A549 (cell line): ENCODE measurements around the gene DPYD. TPM values are rescaled to one million over a fixed set of nuclear protein-coding genes. Genes with fewer than 3 reads are reported as not detected.

Experiments used
- ATAC-seq, 2 experiments: fragments of 200-7000 bp in 1 of 2; fragments of >200 bp in 1 of 2; cut with Nextera tagmentation in 1 of 2; cut with Tn5 transposase in 1 of 2; 3 replicates each; pipeline versions ENCODE4 v1.8.0 to v1.9.1; 2018 to 2020; ENCODE audit warnings: mild to moderate bottlenecking in 1 of 2, moderate library complexity in 1 of 2
- CTCF ChIA-PET: fragments of 300-600 bp; sonication (Branson Sonifier 250); formaldehyde crosslinking; extraction: SDS; loops from one replicate; lab custom pipeline; 2021; ENCODE audit warnings: antibody characterized with exemption, inconsistent platforms; lab: Yijun Ruan, JAX
- POLR2A ChIA-PET: fragments of 350-600 bp; formaldehyde crosslinking; extraction: SDS; loops from one replicate; lab custom pipeline; 2021; ENCODE audit warnings: antibody characterized with exemption, inconsistent platforms; lab: Yijun Ruan, JAX
- DNase-seq, 2 experiments: peaks; one replicate each; pipeline versions ENCODE4 v3.0.0 to v3.0.0-alpha.2; 2011 to 2016; ENCODE audit warnings: low read depth in 1 of 2, low spot score in 1 of 2
- FAIRE-seq: peaks from 2 replicates; lab custom pipeline; 2011; peaks lifted over from hg19 to GRCh38; lab: Jason Lieb, UNC
- H3K27ac ChIP-seq, 2 experiments: fragments of >200 bp; sonication (Bioruptor Twin); formaldehyde crosslinking; 3 replicates each; pipeline ENCODE4 v1.5.1; 2016 to 2017
- H3K4me1 ChIP-seq: fragments of >200 bp; sonication (Bioruptor Twin); formaldehyde crosslinking; 3 replicates; pipeline ENCODE4 v1.6.1; 2016
- H3K4me2 ChIP-seq: fragments of >200 bp; sonication (Bioruptor Twin); formaldehyde crosslinking; 3 replicates; pipeline ENCODE4 v1.6.1; 2016
- H3K4me3 ChIP-seq: fragments of >200 bp; sonication (Bioruptor Twin); formaldehyde crosslinking; 3 replicates; pipeline ENCODE4 v1.5.1; 2016
- H3K9me3 ChIP-seq: fragments of >200 bp; sonication (Bioruptor Twin); formaldehyde crosslinking; 3 replicates; pipeline ENCODE4 v1.6.1; 2016
- CBX8 ChIP-seq: fragments of 200-600 bp; sonication (generic); IDR thresholded peaks from 2 replicates; pipeline ENCODE4 v1.6.1; 2016
- CEBPB ChIP-seq, 2 experiments: fragments of >200 bp in 1 of 2; sonication (Bioruptor Twin) in 1 of 2; formaldehyde crosslinking in 1 of 2; IDR thresholded peaks; 2 replicates each; pipeline ENCODE4 v1.6.1; 2012 to 2016
- CHD2 ChIP-seq: fragments of 150-350 bp; IDR thresholded peaks from 2 replicates; pipeline ENCODE4 v1.6.1; 2014; ENCODE audit warnings: low read length; ENCODE audit not compliant: partially characterized antibody
- CHD4 ChIP-seq: fragments of 200-600 bp; sonication (generic); IDR thresholded peaks from 2 replicates; pipeline ENCODE4 v1.6.1; 2016; ENCODE audit warnings: antibody characterized with exemption, mild to moderate bottlenecking, borderline replicate concordance
- EHF ChIP-seq: fragments of 250-450 bp; sonication (Bioruptor Pico); IDR thresholded peaks from 2 replicates; pipeline ENCODE4 v1.5.0; 2020; ENCODE audit warnings: mild to moderate bottlenecking
- FOSB ChIP-seq: fragments of 250-450 bp; sonication (Bioruptor Pico); IDR thresholded peaks from 2 replicates; pipeline ENCODE4 v1.5.0; 2020; ENCODE audit warnings: mild to moderate bottlenecking, moderate library complexity
- GATA3 ChIP-seq: IDR thresholded peaks from 2 replicates; pipeline ENCODE4 v1.6.1; 2012; ENCODE audit warnings: borderline replicate concordance
- HDAC2 ChIP-seq: fragments of 200-600 bp; sonication (generic); IDR thresholded peaks from 2 replicates; pipeline ENCODE4 v1.6.1; 2016
- HEYL ChIP-seq: fragments of 250-450 bp; sonication (Bioruptor Pico); IDR thresholded peaks from 2 replicates; pipeline ENCODE4 v1.8.0; 2021; ENCODE audit warnings: mild to moderate bottlenecking, moderate library complexity
- HOXB13 ChIP-seq: fragments of 250-450 bp; sonication (Bioruptor Pico); IDR thresholded peaks from 2 replicates; pipeline ENCODE4 v1.5.0; 2020; ENCODE audit warnings: low read depth, mild to moderate bottlenecking, moderate library complexity
- JUN ChIP-seq, 2 experiments: fragments of >200 bp; sonication (Bioruptor Twin); formaldehyde crosslinking; IDR thresholded peaks; 2 replicates in 1 of 2; 3 replicates in 1 of 2; pipeline ENCODE4 v1.6.1; 2016 to 2017
- JUNB ChIP-seq: fragments of >200 bp; sonication (Bioruptor Twin); formaldehyde crosslinking; IDR thresholded peaks from 2 replicates; pipeline ENCODE4 v1.6.1; 2016
- MAFK ChIP-seq: fragments of 450-650 bp; IDR thresholded peaks from 2 replicates; pipeline ENCODE4 v1.6.1; 2014; ENCODE audit not compliant: partially characterized antibody
- MAX ChIP-seq: IDR thresholded peaks from 2 replicates; pipeline ENCODE4 v1.6.1; 2012
- MYC ChIP-seq: IDR thresholded peaks from 2 replicates; pipeline ENCODE4 v1.6.1; 2012; ENCODE audit warnings: mild to moderate bottlenecking, inconsistent platforms, low read length, improper control_type of control experiment, borderline replicate concordance
- NFE2L2 ChIP-seq: fragments of 150-350 bp; conservative IDR thresholded peaks from 2 replicates; pipeline ENCODE4 v1.6.1; 2014; ENCODE audit warnings: low read length
- NR3C1 ChIP-seq: fragments of >200 bp; sonication (Bioruptor Twin); formaldehyde crosslinking; IDR thresholded peaks from 3 replicates; pipeline ENCODE4 v1.6.1; 2017
- POLR2A ChIP-seq: IDR thresholded peaks from 2 replicates; pipeline ENCODE4 v1.6.1; 2012; ENCODE audit warnings: mild to moderate bottlenecking, low read length
- POLR2AphosphoS2 ChIP-seq: conservative IDR thresholded peaks from 2 replicates; pipeline ENCODE4 v1.6.1; 2012; ENCODE audit warnings: low read length, improper control_type of control experiment, inconsistent platforms
- RCOR1 ChIP-seq: fragments of 150-350 bp; IDR thresholded peaks from 2 replicates; pipeline ENCODE4 v1.6.1; 2014; ENCODE audit warnings: antibody characterized with exemption, low read length, low read depth
- RFX5 ChIP-seq: fragments of 450-650 bp; IDR thresholded peaks from 2 replicates; pipeline ENCODE4 v1.7.1; 2014; ENCODE audit warnings: antibody characterized with exemption, mild to moderate bottlenecking, moderate library complexity
- SMC3 ChIP-seq: fragments of >200 bp; sonication (Bioruptor Twin); formaldehyde crosslinking; IDR thresholded peaks from 3 replicates; pipeline ENCODE4 v1.6.1; 2018; ENCODE audit warnings: inconsistent platforms
- TFCP2L1 ChIP-seq: fragments of 250-450 bp; sonication (Bioruptor Pico); IDR thresholded peaks from 2 replicates; pipeline ENCODE4 v1.5.0; 2021; ENCODE audit warnings: mild to moderate bottlenecking
- TP53 ChIP-seq: fragments of 250-450 bp; sonication (Bioruptor Pico); IDR thresholded peaks from 2 replicates; pipeline ENCODE4 v1.5.0; 2021; ENCODE audit warnings: mild to moderate bottlenecking, moderate library complexity
- ZC3H11A ChIP-seq: fragments of 450-650 bp; IDR thresholded peaks from 2 replicates; pipeline ENCODE4 v1.6.1; 2014; ENCODE audit warnings: antibody characterized with exemption, mild to moderate bottlenecking
- WGBS: methylation state at CpG from one replicate; pipeline ENCODE4 v1.1.6; 2017; ENCODE audit errors: missing lambda C conversion rate; 5-methylcytosine and 5-hydroxymethylcytosine counted together
- polyA plus RNA-seq, 4 experiments: library from polyadenylated mRNA; depleted of rRNA in 3 of 4; stranded (reverse); fragments of >200 nt; fragmentation: RNase III in 1 of 4; extraction: RNeasy Plus Mini Kit Qiagen cat#74134 plus additional on column Dnase treatment in 1 of 4; gene quantifications; 2 replicates in 3 of 4; 3 replicates in 1 of 4; pipeline ENCODE4 v1.2.3, GENCODE V29; 2011 to 2017

The DPYD gene
- polyA plus RNA-seq, 2 of the 4 experiments (the other 2 are of a cell fraction) = 5.9 to 7.5 TPM

- CTCF ChIA-PET = interaction anchor here (0.9 kb wide), 1 partner anchor 313 kb away, joined by 4 read pairs; no protein-coding TSS in a partner anchor
- ATAC-seq = no peak
Measured at GRCh38 chr1:97212671-97213070, 708.2 kb downstream of the DPYD start.

GRCh38 chr1:97210307-97210706 lies 710.5 kb downstream of the DPYD start:
- no peak for ATAC-seq
- H3K9me3 ChIP-seq = no peaks in the 10 kb centered on the region
- DNase-seq = no peak
- no peak overlapping the region for H3K4me2 ChIP-seq
- WGBS = 45% methylated on average over 1 of the region's 1 CpG
- H3K4me3 ChIP-seq = no peak overlapping the region
- no peak overlapping the region for H3K27ac ChIP-seq
- FAIRE-seq = no peak
- TF ChIP-seq ZC3H11A (no peak), CEBPB (IDR thresholded peaks at IDR 0.05) (no peak), CHD2 (no peak)
- POLR2A ChIA-PET = no interaction called here
- H3K4me1 ChIP-seq = no peaks in the 10 kb centered on the region
- CTCF ChIA-PET = interaction anchor here (0.6 kb wide), 1 partner anchor 241 kb away, joined by 4 read pairs; no protein-coding TSS in a partner anchor

More at GRCh38 chr1:97212671-97213070, 708.2 kb downstream of the DPYD start:
- Histone ChIP-seq H3K4me3 (no peak overlapping the region), H3K9me3 (no peaks in the 10 kb centered on the region), H3K4me1 (no peaks in the 10 kb centered on the region), H3K4me2 (no peak overlapping the region), H3K27ac (no peak overlapping the region)
- TF ChIP-seq POLR2A (no peak), CHD4 (no peak), JUN (IDR thresholded peaks at IDR 0.05) (no peak), RCOR1 (no peak)
- FAIRE-seq = no peak
- POLR2A ChIA-PET = no interaction called here
- DNase-seq = no peak
- 86% methylated on average over 2 of the region's 2 CpGs for WGBS

GRCh38 chr1:97209381-97209957 lies 711.4 kb downstream of the DPYD start:
- Histone ChIP-seq H3K27ac (no peak overlapping the region), H3K4me2 (no peak overlapping the region), H3K4me3 (no peak overlapping the region), H3K9me3 (no peaks in the 10 kb centered on the region), H3K4me1 (no peaks in the 10 kb centered on the region)
- TF ChIP-seq JUNB = no peak
- TF ChIP-seq NFE2L2 = no peak
- peak; percentile 18 for TF ChIP-seq MAFK
- no peak for ATAC-seq
- no peak for DNase-seq
- POLR2A ChIA-PET = no interaction called here
- CTCF ChIA-PET = no interaction called here
- 54% methylated on average over 3 of the region's 3 CpGs for WGBS
- no peak for FAIRE-seq

GRCh38 chr1:97207868-97208267 lies 713.0 kb downstream of the DPYD start:
- FAIRE-seq = no peak
- no peak for TF ChIP-seq NR3C1
- no peak for TF ChIP-seq HDAC2
- no peak for TF ChIP-seq TP53
- no peak for TF ChIP-seq CBX8
- TF ChIP-seq, all 56 proteins: peak for 0
- DNase-seq = no peak
- POLR2A ChIA-PET = no interaction called here
- CTCF ChIA-PET = no interaction called here
- ATAC-seq = no peak
- no peak overlapping the region for H3K27ac ChIP-seq
- no peaks in the 10 kb centered on the region for H3K4me1 ChIP-seq
- H3K4me2 ChIP-seq = no peak overlapping the region
- no peaks in the 10 kb centered on the region for H3K9me3 ChIP-seq
- no peak overlapping the region for H3K4me3 ChIP-seq

- H3K4me1 ChIP-seq = no peaks in the 10 kb centered on the region
- no peak overlapping the region for H3K27ac ChIP-seq
- ATAC-seq (no peak), FAIRE-seq (no peak), DNase-seq (no peak)
- H3K9me3 ChIP-seq = no peaks in the 10 kb centered on the region
- no peak overlapping the region for H3K4me3 ChIP-seq
- POLR2A ChIA-PET = no interaction called here
- CTCF ChIA-PET = no interaction called here
- TF ChIP-seq JUNB (no peak), RFX5 (no peak), GATA3 (no peak), SMC3 (no peak), MYC (no peak), ZC3H11A (no peak), TFCP2L1 (no peak), HEYL (CRISPR knock-in tag) (no peak), POLR2AphosphoS2 (no peak), FOSB (CRISPR knock-in tag) (no peak), EHF (no peak), MAX (no peak), HOXB13 (CRISPR knock-in tag) (no peak)
- WGBS = 87% methylated on average over 1 of the region's 1 CpG
- H3K4me2 ChIP-seq = no peak overlapping the region
Measured at GRCh38 chr1:97204468-97204867, 716.4 kb downstream of the DPYD start.
